ENCODE data around the gene C1R. TPM values are rescaled to one million over a fixed set of nuclear protein-coding genes. Genes with fewer than 3 reads are reported as not detected.

Gene C1R
- total and polyA plus RNA-seq, 2 of the 8 experiments (the other 6 are each of a cell fraction or from before 2014, with no cell fraction given): 6.9 to 16.3 TPM

DNA sequence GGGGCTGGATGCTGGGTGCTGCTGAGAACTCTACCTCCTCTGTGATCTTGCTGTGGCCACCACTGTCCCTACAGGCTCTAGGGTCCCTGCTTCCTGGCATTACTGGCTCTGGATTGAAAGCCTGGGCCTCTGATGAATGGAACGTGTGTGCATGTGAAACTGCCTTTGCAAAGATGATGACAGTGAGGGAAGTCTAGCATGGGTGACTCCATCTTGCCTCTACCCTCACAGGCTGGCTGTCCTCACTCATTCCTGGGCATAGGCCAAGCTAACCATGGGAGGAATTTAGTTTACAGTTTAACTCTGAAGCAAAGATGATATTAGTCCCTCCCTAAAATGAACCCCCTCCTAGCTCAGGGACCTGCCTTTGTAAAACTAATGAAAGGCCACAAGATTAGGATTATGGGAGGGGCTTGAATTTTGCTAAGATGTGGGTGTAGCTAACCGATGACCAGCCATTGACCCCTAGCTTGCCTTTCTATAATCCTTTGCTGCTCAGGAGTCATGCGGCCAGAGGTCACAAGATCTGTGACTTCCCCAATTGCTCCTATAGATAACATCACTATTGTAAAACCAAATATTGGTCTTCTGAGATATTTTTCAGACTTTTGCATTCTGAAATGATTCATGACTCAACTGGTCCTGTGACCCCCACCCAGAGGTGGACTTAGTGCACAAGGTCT is 33.9 kb downstream of the C1R start (continued):
- TF ChIP-seq, protein P1, sequence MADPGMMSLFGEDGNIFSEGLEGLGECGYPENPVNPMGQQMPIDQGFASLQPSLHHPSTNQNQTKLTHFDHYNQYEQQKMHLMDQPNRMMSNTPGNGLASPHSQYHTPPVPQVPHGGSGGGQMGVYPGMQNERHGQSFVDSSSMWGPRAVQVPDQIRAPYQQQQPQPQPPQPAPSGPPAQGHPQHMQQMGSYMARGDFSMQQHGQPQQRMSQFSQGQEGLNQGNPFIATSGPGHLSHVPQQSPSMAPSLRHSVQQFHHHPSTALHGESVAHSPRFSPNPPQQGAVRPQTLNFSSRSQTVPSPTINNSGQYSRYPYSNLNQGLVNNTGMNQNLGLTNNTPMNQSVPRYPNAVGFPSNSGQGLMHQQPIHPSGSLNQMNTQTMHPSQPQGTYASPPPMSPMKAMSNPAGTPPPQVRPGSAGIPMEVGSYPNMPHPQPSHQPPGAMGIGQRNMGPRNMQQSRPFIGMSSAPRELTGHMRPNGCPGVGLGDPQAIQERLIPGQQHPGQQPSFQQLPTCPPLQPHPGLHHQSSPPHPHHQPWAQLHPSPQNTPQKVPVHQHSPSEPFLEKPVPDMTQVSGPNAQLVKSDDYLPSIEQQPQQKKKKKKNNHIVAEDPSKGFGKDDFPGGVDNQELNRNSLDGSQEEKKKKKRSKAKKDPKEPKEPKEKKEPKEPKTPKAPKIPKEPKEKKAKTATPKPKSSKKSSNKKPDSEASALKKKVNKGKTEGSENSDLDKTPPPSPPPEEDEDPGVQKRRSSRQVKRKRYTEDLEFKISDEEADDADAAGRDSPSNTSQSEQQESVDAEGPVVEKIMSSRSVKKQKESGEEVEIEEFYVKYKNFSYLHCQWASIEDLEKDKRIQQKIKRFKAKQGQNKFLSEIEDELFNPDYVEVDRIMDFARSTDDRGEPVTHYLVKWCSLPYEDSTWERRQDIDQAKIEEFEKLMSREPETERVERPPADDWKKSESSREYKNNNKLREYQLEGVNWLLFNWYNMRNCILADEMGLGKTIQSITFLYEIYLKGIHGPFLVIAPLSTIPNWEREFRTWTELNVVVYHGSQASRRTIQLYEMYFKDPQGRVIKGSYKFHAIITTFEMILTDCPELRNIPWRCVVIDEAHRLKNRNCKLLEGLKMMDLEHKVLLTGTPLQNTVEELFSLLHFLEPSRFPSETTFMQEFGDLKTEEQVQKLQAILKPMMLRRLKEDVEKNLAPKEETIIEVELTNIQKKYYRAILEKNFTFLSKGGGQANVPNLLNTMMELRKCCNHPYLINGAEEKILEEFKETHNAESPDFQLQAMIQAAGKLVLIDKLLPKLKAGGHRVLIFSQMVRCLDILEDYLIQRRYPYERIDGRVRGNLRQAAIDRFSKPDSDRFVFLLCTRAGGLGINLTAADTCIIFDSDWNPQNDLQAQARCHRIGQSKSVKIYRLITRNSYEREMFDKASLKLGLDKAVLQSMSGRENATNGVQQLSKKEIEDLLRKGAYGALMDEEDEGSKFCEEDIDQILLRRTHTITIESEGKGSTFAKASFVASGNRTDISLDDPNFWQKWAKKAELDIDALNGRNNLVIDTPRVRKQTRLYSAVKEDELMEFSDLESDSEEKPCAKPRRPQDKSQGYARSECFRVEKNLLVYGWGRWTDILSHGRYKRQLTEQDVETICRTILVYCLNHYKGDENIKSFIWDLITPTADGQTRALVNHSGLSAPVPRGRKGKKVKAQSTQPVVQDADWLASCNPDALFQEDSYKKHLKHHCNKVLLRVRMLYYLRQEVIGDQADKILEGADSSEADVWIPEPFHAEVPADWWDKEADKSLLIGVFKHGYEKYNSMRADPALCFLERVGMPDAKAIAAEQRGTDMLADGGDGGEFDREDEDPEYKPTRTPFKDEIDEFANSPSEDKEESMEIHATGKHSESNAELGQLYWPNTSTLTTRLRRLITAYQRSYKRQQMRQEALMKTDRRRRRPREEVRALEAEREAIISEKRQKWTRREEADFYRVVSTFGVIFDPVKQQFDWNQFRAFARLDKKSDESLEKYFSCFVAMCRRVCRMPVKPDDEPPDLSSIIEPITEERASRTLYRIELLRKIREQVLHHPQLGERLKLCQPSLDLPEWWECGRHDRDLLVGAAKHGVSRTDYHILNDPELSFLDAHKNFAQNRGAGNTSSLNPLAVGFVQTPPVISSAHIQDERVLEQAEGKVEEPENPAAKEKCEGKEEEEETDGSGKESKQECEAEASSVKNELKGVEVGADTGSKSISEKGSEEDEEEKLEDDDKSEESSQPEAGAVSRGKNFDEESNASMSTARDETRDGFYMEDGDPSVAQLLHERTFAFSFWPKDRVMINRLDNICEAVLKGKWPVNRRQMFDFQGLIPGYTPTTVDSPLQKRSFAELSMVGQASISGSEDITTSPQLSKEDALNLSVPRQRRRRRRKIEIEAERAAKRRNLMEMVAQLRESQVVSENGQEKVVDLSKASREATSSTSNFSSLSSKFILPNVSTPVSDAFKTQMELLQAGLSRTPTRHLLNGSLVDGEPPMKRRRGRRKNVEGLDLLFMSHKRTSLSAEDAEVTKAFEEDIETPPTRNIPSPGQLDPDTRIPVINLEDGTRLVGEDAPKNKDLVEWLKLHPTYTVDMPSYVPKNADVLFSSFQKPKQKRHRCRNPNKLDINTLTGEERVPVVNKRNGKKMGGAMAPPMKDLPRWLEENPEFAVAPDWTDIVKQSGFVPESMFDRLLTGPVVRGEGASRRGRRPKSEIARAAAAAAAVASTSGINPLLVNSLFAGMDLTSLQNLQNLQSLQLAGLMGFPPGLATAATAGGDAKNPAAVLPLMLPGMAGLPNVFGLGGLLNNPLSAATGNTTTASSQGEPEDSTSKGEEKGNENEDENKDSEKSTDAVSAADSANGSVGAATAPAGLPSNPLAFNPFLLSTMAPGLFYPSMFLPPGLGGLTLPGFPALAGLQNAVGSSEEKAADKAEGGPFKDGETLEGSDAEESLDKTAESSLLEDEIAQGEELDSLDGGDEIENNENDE (IDR thresholded peaks at IDR 0.05; ENCODE audit: insufficient replicate concordance, low read length): no peak
- TF ChIP-seq SP1 (IDR thresholded peaks at IDR 0.05; ENCODE audit: low read depth, low read length) (no peak), SIX5 (IDR thresholded peaks at IDR 0.05; ENCODE audit: low read depth, low read length) (no peak), HDAC6 (IDR thresholded peaks at IDR 0.05; ENCODE audit: low read depth, low read length) (no peak), RBBP5 (IDR thresholded peaks at IDR 0.05; ENCODE audit: borderline replicate concordance, low read depth, low read length) (no peak), TAF1 (IDR thresholded peaks at IDR 0.05; ENCODE audit: low read depth, low read length) (no peak), SP2 (IDR thresholded peaks at IDR 0.05; ENCODE audit: low read length) (no peak), CBX8 (IDR thresholded peaks at IDR 0.05; ENCODE audit: borderline replicate concordance, low read depth, low read length) (no peak), GABPA (IDR thresholded peaks at IDR 0.05; ENCODE audit: borderline replicate concordance, insufficient read depth, low read length) (no peak)
